HL-60/S4 treated with retinoic acid at 250 ng/mL for 4 days and 3 days (cell line): ENCODE results near the gene NAALADL2.

ENCODE experiments used
- in situ Hi-C: fragments of 300-500 bp; cut with MboI; formaldehyde crosslinking; loops from 2 replicates; pipeline ENCODE4 v1.7.0; 2022; ENCODE audit warnings: low sequenced_read_pairs

The NAALADL2 gene

DNA sequence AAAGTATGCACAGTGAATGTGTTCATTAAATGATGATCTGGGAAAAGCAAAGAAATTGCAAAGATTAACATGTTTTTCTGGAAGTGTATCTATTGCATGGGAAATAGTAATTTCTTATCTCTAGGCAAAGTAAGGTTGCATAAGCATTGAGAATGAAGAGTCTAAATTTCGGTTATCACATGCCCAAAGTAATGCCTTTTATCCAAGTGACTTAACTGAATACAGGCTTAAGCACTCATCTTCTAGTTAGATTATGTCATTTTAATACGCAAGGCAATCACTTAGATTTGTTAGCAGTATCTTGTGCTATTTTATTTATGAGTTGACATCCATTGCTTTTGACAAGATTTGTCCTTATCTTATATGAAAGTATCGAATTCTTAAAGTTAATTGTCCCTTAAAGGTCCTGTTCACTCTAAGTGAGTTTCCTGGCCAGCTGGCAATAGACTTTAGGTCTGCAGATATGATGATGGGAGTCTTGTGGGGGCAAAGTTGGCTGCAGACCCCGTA is 100.5 kb downstream of the NAALADL2 start:
- in situ Hi-C loops, result no loop called here

DNA sequence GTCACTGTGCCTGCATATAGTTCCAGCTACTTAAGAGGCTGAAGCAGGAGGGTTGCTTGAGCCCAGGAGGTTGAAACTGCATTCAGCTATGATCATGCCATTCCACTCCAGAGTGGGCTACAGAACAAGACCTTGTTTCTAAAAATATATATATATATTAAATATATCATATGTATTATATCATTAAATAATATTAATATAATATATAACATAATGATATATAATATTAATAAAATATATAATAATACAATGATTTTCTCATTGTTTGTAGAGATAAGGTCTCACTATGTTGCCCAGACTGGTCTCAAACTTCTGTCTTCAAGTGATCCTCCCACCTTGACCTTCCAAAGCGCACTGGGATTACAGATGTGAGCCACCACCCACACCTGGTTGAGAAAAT is 101.8 kb downstream of the NAALADL2 start:
- in situ Hi-C loops, result no loop called here

DNA sequence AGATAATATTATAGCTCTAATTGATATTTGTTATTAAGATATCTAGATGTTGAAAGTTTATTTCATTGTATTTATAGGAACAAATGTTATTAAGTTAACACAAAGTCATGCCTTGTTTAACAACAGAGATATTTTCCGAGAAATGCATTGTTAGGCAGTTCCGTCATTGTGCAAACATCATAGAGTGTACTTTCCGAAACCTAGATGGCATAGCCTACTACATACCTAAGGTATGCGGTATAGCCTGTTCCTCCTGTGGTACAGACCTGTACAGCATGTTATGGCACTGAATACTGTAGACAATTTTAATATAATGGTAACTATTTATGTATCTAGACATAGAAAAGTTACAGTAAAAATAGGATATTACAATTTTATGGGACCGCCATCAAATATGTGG is 114.3 kb downstream of the NAALADL2 start:
- in situ Hi-C loops, result no loop called here

DNA sequence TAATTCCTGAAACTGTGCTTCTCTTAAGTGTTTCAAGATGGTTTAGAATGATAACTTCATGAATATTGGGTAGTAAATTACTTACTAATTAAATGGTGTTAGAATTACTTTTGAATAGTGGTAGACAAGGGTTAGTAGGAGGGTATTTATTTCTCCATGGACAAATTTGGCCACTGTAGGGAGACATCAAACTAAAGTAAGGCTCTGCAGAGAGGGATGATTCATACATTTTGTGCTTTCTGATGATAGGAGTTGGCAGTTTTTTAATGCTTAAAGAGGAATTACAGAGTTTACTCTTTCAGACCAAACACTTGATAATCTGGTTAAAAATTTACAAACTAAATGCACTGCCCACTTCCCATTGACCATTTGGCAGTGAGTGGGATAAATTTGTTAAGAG is 127.6 kb downstream of the NAALADL2 start:
- in situ Hi-C loops, result no loop called here

DNA sequence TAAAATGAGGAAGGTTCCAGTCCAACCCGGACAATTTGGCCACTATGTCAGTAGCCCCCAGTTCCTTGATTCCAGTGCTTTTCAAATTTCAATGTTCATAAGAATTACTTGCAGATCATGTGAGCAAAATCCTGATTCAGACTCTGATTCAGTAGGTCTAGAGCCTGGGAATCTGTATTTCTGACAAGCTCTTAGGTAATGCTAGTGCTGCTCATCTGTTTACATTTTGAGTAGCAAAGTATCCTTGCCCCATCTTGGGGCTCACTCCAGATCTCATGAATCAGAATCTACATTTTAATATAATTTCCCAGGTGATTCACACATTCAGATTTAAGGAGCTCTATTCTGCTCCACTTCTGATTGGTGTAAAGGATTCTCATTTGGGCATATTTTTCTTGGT is 142.0 kb downstream of the NAALADL2 start:
- in situ Hi-C loops, result no loop called here

DNA sequence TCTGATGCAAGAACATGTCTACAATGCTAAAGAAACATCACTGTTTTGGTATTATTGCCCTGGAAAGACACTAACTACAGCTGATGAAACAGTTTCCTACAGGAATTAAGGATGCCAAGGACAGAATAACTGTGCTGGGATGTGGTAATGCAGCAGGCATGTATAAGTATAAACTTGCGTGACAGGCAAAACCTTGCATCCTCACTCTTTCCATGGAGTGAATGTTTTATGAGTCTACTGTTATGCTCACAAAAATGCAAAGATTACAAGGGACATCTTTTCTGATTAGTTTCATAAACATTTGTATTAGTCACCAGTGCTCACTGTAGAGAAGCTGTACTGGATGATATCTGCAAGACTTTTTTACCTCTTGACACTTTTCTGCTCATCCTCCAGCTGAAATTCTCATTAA is 143.6 kb downstream of the NAALADL2 start:
- in situ Hi-C loops, result no loop called here

DNA sequence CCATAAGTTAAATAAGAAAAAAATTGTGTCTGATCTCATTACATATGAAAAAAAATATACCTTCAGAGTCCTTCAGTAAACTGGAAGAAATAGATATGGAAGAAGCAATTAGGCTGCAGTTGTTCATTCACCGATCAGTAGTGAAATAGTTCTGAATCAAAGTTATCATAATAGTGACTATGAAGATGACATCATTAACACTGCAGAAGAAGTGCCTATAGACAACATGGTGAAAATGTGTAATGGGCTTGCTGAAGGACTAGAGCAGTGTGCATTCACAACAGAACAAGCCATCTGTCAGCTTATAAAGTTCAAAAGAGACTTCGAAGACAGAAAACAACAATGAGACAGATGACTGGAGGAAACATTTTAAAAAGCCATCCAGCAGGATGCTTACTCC is 144.5 kb downstream of the NAALADL2 start:
- in situ Hi-C loops, result no loop called here

DNA sequence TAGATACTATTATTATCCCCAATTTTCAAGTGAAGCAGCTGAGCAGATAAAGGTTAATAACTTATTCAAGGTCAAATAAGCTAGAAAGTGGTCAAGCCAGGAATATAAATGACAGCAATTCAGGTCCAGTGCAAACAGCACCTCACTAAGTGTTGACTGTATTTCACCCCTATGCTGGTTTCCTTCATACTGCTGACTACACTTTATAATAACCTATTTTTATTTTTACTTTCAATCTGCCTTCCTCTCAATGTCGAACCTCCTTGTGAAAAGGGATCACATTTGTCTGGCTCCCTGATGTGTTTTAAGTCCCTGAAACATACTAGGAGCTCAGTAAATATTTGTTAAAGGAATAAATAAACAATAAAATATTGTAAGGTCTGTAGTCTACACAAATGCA is 146.1 kb downstream of the NAALADL2 start:
- in situ Hi-C loops, result no loop called here

DNA sequence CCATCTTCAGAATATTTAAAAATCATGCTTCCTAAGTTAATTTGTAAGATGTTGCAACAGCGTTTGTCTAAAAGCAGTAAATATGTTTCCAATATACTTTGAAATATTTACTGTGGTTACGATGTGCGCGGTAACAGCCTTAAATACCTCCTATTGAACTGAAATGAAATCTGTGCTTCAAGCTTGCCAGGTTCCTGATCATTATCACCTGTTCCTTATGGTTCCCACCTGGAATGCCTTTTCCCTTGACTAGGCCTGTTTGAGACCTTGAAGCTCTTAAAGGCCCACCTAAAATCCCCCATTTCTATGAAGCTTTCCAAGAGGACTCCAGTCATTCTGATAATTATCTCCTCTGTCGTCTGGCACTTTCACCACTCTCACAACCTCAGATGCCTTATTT is 146.7 kb downstream of the NAALADL2 start:
- in situ Hi-C loops, result no loop called here

DNA sequence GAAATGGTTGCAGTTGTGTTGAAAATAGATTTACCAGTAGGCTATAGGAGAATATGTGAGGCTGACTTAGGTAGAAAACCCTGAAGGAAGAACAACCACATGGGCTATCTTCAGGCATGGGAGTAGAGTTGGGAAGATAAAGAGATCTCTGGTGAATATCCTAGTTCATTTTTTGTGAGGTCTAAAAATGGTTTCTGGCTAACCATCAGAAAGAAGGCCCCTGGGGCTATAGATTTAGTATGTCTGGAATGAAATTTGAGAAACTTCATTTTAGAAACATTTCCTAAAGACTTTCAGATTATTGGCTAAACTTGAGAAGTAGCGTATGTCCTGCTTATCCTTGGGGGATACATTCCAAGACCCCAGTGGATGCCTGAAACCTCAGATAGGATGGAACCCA is 148.2 kb downstream of the NAALADL2 start:
- in situ Hi-C loops, result no loop called here

DNA sequence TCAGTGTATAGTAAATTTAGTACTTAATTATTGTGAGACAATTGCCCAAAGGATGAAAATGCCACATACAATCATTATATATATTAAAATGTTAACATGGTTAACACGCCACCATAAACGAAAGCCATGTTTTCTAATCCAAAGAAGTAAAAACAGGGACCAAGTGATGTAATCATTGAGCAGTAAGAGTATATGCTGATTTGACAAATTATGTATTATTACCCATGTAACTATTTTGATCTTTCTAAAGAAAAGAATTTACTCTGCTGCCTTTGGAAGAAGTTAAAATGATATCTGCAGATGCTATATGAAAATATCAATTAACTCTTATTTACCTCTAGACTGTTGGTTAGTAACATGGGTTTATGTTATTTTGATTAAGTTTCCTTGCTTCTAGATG is 150.2 kb downstream of the NAALADL2 start:
- in situ Hi-C loops, result no loop called here

DNA sequence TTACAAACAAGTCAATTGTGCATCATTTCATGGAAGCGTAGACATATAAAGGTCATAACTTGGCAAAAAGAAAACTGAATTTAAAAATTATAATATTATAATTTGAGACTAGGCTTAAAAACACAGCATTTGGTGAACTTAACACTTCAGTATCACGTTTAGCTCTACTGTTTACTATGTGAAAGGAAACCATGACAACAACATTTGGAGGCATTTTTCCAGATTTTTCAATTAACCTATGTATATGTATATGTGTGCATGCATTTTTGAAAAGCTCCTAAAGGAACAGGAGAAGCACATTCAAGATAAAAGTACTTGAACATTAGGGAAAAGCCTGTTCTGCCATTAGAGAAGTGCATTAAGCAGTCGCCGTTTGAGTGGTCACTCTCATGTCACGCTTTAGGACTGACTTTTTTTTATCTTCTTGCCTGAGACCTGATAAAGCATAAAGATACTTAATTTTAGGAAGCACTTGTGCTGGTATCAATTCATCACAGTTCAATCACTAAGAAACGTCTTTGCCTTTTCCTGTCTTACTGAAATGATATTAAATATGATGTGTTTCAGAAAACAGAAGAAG is 156.0 kb downstream of the NAALADL2 start:
- in situ Hi-C loops, result no loop called here

DNA sequence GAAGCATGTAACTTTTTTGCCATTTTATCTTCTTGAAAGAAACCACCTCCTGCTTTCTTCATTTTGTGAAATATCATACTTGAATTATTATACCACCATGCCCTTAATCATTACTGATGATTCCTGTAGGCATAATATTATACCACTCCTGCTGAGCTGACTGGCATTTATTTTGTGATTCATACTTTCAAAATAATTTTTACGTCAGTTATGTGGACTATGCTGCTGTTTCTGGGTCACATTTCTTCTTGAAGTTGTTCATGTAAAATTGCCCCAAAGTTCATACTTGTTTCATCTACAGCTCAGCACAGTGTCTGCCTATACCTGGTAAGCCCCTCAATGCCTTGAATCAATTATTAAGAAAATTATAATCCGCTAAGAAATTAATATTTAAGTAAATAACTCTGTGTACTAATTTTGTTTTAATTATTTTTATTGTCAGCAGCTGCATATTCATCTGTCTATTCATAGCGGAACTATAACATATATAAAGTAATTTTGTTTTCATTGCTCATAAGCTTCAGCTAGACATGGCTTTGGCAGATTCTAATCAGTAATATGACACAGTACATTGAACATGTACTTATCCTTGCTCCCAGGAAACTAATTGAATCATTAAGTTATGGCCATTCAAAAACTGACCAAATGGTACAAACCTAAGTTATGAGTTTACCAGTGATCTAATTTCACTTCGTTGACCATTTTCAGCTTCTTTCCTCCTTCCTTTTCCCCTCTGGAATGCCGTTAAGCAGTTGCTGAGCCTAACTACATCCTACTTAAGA is 160.0 kb downstream of the NAALADL2 start:
- in situ Hi-C loops, result no loop called here

DNA sequence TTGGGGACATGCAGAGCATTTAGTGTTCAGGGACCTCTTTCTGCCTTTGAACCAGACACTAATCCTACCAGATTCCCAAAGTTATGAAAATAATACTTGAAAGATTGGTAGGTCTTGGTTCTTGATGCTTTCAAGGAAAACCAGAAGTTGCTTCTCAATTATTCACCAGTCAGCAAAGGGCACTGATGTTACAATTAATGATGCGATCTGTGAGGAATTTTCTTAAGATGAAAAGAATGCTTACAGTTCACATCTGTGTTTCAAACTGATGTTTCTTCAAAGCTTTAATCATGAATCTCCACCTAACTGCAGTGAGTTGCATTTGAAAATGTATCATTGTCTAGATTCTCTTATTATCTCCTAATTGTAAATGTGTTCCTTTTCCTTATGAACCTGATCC is 161.0 kb downstream of the NAALADL2 start:
- in situ Hi-C loops, result no loop called here

DNA sequence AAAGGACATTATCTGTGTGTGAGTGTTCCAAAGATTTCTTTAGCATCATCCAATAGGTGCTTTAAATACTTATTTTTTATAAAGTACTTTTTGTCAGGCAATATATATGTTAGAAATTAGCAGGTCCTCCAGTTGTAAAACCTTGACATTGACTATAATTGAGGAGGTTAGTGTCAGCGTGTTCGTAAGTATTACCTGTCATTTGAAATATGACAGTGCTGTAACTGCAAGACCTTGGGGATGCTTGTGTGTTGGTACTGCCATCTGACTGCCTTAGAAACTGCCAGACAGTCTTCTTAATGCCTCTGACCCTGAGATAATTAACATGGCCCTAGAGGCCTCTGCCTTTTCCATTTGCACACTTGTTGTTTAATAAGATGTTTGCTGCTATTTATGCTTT is 170.7 kb downstream of the NAALADL2 start:
- in situ Hi-C loops, result no loop called here

DNA sequence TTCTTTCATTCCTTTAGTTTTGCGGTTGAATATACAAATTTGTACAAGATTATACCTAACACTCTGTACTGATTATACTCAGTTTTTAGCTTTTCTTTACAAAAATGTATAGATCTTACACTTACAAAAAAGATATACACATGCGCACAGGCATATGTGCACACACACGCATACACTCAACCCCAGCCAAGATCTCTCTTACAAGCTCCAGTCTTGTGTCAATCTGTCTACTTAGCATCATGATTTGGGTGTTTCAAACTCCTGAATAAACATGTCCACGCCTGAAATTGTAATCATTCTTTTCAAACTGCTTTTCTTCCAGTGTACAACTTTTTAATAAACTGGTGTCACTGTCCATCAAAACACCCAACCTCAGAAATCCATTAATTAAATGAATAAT is 180.7 kb downstream of the NAALADL2 start:
- in situ Hi-C loops, result no loop called here

DNA sequence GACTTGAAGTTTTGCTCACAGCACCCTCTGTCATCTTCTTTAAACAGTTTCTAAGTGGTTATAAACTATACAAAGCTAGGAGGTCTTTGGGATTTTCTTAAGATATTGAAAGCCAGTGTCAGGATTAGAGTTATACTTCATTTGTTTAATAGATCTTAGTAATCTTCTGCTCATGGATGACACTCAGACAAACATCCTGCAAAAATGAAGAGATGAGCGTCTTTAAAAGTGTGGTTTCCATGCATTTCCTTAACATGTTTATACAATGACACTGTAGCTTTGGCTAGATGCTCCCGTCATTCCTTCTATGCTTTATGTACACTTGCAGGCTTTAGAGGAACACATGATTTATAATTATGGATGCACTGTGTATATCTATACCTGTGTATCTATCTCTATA is 182.2 kb downstream of the NAALADL2 start:
- in situ Hi-C loops, result no loop called here

DNA sequence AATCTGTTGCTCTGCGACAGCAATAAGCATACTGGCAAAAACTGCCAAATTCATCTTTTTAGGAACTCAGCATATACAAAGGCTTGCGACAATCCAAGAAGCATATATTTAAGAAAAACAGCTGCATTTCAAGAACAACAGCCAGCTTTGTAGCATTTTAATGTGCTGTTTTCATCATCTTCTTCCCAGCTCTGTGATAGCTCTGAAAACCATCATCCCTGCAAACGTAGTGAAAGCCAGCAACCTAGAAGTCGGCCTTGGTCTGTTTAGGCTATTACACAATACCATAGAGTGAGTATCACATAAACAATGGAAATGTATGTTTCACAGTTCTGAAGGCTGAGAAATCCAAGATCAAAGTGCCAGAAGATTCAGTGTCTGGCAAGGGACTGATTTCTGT is 187.5 kb downstream of the NAALADL2 start:
- in situ Hi-C loops, result no loop called here

DNA sequence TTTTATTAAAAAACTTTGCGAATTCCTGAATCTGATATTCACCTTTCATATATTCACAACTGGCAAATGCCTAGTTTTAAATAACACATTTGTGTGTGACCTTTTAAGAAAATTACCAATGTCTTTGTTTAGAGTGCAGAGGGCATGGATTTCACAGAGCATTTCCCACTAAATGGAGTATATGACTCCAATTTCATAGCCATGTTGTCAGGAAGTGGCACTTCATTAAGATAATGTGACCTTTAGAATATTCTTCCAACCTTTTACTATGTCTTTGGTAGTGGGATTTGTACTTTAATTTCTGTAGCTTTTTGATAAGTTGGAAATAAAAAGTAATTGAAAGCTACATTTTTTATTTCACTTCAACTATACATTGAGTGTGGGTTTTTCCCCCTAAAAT is 188.7 kb downstream of the NAALADL2 start:
- in situ Hi-C loops, result no loop called here

DNA sequence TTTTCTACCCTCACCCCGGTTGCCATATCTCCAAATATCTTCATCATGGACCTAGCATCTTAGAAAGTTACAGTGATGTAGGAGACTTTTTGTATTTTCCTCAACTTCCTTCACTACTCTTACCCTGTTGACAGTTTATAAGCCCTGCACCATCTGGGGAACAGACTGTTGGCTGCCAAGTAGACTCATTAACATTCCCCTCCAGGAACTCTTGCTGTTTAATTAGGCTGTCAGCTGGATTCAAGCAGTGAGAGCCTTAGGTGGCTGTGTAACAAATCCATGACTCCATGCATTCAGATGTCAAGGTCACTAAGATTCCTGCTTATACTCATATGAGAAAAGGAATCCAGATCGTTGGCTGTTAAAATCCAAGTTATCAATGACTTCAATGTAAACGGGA is 198.3 kb downstream of the NAALADL2 start:
- in situ Hi-C loops, result no loop called here

DNA sequence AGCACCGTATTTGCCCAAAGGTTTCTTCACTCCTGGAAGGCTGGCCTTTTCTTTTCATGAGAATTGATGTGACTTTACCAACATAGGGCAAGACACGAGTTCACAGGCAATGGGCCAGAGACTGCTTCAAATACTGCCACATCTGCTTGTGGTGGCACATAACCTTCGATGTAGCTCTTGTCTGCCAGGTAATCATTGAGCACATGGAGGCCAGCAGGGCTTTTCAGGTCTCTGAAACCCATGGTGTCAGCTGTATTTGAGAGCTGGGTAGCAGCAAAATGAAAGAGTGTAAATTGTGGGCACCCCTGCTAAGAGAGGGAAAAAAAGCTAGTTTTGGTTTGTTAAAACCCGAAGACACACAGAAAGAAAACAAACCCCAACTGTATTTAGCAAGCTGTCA is 200.7 kb downstream of the NAALADL2 start:
- in situ Hi-C loops, result no loop called here

DNA sequence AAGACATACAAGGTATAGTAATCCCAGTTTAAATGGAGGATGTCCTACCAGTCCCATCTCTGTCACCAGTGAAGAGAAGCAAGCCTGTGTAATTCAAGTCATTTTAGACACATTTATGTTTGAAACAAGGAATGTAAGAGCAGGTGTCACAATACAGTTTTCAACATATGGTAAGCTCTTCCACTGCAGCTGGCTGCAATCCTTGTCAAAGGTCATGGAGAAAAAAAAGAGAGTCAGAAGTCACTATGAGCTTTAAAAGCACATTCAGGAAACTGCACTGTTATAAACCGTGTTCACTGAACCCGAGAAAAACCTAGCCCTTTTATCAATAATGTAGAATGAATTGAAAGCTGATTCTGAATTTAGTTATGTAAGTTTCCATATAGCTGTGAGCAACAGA is 206.4 kb downstream of the NAALADL2 start:
- in situ Hi-C loops, result no loop called here
